NCI-H345 treated with DMSO at 0.1 percent for 48 hours (cell line): ENCODE measurements around the gene ADM2.
A peak's percentile ranks its signal among the peaks of the same experiment; 100 is the strongest.

Experiments
- DNase-seq: peaks from one replicate; lab custom pipeline; 2025; ENCODE audit not compliant: unreplicated experiment; lab: John Stamatoyannopoulos, UW

ADM2 gene

DNA sequence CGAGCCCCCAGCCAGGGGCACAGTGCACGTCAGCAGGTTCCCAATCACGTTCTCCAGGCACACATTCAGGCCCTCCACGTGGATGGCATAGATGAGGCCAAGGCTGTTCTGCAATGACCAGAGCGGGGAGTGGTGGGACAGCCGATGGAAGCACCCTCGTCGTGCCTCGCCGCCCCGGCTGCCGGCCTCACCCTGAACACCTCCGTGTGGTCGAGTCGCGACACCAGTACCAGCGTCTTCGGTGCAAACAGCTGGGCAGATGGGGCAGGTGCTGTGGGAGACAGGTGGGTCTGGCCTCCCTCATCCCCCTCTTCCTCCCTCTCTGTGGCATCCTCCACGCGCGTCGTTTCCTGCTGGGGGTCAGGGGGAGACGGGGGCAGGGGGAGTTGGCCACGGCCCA lies 14.0 kb upstream of the ADM2 start:
- DNase-seq: no peak

DNA sequence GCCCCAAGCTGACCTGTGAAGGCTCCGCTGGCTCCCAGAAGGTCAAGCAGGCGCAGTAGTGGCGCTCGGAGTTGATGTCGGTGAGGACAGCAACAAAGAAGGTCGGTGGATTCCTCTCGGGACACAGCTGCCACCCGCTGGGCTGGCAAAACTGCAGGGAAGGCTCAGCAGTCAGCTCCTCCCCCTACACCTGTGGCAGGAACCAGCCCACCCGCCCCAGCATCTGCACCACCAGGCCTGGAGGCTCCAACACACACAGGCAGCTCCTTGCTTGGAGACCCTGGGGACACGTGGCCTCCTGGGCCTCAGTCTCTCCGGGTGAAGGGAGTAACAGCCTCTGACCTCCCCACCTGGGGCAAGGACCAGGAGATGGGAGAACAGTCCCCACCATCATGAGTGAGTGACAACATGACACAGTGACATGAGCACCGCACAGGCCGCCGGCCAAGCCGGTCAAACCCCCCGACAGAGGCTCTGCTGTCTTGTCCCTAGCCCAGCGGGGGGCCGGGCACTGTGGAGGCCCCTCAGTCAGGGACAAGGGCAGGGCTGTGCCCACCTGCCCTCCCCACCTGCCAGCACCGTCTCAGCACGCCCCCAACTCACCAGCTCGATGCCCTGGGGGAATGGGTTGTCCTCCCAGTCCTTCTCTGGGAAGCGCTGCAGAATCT lies 13.4 kb upstream of the ADM2 start:
- no peak for DNase-seq

DNA sequence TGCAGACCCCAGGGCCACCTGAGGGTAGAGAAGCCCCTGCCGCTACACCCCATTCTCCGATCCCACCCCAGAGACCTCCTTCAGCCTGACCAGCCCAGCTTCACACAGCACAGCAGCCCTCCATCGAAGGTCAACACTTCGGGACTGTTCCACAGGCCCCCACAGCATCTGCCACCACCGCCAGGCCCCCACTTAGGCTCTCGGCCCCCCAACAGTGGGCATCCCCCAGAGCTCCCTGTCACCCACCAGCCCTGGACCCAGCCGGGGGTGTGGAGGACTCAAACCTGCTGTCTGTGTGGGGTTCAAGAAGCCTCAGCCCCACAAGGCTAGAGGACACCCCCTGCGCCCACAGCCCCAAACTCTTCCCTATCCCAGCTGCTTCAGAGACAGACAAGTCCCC lies 12.7 kb upstream of the ADM2 start:
- DNase-seq: no peak

DNA sequence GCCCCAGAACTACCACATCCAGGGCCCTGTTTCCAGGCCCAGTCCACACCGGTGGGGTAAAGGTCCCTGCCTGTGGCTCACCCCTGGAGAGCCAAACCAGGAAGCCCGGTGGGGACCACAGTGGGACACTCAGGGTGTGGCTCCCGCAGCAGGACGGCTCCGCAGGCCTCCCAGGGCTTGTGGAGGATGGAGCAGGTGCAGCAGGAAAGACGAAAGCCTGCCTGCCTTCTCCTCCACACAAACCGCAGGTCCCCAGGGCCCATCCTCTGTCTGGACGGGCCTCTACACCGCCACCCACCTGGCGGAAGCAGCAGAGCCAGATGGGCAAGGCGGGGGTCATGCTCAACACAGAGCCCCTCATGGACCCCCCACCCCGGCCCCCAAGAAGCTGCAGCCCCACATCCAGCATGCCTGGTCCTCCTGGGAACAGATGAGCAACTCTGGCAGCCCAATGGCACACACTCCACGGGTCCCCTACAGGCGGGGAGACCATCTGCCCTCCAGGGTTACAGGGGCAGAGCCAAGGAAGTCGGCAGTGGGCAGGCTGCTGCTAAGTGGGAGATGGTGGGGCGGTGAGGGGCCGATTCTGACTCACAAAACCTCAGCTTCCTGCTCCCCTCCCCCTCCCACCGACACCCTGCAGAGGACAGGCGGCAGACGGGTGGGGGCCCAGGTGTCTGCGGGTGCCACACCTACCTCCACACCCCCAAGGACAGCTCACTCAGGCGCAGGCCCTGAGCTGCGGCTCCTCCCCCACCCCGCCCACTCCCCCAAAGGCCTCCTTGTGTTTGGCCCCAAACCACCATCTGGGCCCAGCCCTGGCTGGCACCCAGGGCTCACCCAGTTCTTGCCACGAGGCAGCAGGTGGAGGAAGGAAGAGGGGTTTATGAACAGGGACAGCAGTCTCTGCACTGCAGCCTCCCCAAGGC lies 11.7 kb upstream of the ADM2 start:
- peak; percentile 51 for DNase-seq

DNA sequence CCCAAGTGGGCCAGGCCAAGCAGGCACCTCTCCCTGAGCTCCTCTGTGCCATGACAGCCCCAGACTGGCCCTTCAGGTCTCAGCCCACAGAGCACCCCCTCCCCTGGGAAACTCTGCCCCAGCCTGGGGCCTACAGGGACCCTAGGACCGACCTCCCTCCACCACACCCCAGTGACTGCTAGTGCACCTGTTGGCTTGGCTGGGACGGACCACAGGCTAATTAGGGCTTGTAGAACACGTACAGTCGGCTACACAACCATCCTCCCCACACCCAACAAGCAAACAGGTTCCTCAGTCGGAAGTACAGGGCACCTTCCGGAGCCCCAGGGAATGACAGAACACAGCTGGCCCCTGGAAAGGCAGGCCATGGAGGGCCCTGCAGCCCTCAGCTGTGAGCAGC lies 10.9 kb upstream of the ADM2 start:
- no peak for DNase-seq

DNA sequence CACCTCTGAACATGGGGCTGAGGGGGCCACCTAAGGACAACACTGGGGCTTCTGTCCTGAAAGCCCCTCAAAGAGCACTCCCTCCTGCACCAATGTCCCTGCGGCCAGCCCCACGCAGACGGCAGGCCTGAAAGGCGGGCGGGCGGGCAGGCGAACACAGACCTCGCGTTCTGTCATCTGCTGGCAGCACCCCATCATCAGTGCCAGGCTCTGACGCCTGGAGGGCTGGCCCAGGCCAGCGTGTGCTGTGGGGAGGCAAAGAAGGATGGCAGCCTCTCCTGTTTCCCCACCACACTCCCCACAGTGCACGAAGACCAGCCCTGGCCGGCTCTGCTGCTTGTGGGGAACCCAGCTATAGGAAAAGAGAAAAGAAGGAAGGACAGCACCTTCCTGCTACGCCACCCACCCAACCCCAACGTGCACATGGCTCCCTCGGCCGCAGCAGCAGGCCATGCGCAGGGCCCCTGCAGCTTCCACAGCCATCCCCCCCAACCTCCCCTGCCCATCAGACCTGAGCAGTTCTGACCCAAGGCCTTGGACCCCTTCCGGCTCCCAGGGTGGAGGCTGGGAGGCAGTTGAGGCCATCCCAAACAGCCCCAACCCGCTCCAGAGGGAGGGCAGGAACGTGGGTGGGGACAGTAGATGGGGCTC lies 10.0 kb upstream of the ADM2 start:
- DNase-seq: no peak

DNA sequence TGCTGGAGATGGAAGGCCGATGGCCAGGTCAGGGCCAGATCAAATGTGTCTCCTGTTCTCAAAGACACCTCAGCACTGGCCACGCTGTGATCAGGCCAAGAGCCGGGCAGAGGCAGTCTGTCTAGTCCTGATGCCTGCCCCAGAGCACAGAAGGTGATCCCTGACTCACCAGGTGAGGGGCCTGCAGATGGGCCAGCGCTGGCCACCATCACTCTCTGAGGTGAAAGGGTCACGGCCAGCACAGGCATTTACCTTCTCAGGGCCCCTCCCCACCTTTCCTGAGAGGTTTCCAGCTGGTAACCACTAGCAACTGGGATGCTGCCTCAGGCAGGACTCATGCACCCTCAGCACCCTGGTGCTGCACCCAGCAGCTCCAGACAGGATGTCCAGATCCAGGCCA lies 9.4 kb upstream of the ADM2 start:
- no peak for DNase-seq

DNA sequence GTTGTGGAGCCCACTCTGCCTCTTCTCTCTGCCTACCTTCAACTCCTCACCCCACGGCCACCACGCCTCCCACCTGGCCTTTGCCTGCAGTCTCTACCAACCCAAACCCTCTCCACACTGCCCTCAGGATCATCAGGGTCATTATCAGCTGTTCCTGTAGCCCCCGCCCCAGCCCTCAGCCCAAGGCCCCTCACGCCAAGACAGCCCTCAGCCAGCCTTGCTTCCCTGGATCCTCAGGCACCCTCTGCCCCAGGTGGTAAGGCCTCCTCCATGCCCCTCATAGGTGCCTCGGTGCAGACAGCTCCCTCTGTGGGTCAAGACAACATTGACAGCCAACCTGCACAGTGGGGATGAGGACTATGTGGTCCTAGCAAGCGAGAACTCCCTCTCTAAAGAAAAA lies 8.3 kb upstream of the ADM2 start:
- DNase-seq: no peak

DNA sequence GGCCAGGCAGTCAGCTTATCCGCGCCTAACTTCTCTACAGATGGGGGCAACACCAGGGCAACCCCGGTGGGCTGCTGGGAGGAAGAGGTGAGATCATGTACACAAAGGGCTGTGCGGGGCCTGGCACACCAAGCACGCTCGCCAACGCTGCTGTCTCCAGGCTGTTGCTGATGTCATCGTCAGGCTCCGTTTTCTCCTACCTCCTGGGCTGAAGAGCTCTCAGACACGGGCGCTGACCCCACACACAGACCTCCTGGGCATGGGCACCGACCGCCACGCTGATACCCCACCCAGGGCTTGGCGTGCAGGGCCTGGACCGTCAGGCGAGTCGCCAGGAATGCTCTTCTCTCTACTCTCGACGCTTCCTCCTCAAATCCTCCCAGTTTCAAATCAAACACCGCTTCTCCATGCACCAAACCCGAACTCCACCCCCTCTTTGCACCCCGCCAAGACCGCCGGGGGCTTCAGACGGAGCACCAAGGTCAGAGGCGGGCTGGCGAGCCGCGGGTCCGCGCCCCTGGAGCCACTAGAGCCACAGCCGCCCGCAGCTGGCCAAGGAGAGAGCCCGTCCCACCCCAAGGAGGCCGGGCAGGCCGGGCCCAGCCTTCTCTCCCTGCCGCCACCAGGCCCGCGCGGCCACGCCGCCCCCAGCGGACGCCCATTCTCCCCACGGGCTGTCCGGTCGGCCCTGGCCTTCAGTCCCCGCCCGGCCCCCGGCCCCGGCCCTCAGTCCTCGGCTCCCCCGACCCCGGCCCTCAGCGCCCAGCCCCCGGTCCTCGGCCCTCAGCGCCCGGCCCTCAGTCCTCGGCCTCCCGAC lies 7.3 kb upstream of the ADM2 start:
- DNase-seq: no peak

DNA sequence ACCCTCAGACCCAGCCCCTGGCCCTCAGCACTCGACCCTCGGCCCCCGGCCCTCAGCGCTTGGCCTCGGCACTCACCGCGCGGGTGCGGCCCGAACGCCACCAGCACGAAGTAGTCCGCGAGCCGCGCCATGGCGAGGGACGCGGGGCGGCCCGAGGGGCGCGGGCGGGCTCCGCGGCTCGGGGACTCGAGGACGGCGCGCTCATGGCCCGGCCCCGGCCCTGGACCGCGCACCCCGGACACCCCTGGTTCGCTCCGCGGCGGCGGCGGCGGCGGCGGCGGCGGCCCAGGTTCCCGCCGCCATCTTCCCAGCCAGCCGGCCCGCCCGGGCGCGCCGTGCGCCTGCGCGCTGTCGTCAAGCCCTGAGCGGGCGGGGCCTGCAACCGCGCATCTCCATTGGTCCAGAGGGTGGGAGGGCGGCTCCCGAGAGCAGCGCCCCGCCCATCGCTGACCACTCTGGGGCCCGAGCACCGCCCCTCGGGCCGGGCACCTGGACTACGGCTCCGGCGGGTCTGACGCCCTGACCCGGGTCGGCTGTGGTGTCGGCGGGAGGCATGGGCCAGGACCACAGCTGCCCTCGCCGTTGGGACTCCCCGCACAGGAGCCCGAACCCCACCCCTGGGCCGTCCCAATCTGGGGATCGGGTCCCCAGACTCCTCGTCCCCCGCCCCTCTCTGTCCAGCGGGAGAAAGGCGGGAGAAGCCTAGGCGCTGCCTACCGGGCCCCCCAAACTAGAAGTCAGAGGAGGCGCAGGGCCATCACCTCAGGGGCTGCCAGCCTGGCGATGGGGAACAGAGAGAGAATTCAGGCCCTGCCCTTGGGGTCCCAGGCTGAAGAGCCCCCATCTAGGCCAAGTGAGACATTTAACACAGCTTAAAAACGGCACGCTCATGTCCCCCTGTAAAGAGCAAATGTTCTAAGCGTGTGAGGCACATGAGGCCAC lies 6.4 kb upstream of the ADM2 start, which contains the start of gene SBF1:
SBF1 (minus strand) TSS at position 326 of the 942 bp plus-strand sequence; CDS start at position 131, 195 bp downstream.
- peak; percentile 47 for DNase-seq

DNA sequence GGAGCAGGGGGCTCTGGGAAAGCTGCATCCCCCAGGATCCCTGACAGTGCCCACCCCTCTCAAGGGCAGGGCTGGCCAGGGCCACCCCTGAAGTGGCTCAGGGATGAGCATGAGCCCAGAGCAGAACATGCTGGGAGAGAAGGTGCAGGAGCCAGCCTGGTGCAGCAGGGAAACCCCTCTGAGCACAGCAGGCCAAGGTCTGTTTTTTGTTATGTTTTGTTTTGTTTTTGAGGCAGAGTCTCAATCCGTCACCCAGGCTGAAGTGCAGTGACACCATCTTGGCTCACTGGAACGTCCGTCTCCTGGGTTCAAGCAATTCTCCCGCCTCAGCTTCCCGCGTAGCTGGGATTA lies 5.7 kb upstream of the ADM2 start:
- no peak for DNase-seq

DNA sequence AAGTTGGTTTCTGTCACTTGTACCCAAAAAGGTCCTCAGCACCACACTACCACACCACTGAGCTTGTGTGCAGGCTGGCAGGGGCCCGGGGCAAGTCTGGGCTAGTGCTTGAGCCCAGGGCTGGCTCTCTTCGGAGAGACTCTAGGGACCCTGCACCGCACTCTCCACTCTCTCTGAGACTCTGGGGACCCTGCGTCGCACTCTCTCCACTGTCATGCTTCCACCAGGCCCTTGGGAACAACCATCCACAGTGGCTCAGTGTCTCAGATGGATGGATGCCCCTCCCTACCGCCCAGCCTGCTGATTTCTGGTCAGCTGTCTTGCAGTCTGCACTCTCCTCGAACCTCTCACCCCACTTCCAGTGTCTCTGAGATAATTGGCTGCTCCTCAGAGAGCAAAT lies 4.5 kb upstream of the ADM2 start:
- DNase-seq: no peak

DNA sequence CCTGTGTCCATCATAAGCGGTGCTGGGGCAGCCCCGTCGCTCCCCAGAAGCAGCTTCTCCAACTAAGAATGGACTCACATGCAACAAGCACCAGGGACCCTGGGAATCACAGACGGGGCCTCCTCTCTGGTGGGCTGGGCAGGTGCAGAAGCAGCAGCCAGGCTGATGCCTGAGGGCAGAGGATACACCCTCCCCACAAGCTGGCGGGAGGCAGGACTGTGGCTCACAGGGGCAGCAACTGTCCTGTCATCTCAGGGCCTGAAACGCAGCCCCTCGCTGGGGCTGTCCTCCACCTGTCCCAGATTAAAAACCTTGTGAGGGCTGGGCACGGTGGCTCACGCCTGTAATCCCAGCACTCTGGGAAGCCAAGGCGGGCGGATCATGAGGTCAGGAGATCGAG lies 3.4 kb upstream of the ADM2 start:
- no peak for DNase-seq

DNA sequence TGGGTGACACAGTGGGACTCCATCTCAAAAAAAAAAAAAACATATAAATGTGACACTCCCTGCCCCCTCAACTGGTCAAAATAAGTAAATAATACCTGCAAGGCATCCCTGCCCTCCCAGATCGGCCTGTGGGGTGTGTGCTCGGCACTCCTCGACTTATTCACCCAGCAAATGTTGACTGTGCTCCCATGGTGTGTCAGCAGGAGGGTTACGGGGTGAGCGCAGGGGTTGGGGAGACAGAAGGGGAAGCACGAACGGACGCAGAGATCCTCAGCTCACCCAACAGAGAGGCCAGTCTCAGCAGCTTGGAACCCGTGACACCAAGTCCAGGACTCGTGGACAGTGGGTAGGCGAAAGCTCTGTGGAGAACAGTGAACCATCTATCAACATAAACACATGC lies 1.6 kb upstream of the ADM2 start:
- DNase-seq: no peak

DNA sequence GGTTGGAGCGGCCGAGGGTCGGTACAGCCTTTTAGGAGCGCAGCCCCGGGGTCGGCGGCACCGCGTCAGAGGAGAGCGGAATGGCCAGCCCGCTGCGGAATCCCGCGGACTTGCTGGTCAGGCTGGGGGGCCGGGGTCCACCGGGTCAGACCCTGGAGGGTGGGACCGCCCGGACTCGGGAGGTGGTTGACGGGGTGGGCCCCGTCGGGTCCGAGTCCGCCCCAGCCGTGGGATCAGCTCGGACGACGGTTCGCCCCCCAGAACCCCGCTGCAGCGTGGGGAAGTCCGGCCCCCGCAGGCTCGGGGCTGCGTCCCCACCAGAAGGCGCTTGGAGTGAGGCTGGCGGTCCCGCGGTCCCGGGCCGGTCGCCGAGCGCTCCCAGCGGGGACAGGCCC lies 301 bp upstream of the ADM2 start:
- DNase-seq: no peak

DNA sequence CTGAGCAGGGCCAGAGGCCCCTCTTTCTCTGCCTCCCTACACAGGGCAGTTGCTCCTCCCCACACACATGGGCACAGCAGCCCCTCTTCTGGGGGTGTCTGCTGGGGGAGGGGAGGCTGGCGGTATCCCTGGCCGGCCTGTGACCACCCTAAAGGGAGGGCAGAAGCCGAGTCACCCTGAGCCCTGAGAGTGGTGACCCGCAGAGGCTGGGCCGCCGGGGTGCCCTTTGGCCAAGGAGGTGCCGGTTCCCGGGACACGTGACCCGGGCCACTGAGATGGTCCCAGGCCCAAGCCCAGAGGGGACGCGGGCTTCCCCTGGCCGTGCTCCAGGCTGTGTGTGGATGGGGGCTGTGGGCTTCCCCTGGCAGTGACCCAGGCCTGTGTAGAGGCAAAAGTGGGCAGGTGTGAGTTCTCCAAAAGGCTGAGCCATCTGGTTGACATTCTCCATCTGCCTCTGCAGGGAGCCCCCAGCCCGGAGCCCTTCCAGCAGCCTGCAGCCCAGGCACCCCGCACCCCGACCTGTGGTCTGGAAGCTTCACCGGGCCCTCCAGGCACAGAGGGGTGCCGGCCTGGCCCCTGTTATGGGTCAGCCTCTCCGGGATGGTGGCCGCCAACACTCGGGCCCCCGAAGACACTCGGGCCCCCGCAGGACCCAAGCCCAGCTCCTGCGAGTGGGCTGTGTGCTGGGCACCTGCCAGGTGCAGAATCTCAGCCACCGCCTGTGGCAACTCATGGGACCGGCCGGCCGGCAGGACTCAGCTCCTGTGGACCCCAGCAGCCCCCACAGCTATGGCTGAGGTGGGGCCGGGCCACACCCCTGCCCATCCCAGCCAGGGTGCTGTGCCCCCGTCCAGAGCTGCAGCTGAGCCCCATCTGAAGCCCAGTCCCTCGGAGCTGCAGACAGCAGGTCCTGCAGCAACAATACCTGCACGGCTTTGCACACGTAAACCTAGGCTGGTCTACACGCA lies 1.0 kb downstream of the ADM2 start:
- no peak for DNase-seq

DNA sequence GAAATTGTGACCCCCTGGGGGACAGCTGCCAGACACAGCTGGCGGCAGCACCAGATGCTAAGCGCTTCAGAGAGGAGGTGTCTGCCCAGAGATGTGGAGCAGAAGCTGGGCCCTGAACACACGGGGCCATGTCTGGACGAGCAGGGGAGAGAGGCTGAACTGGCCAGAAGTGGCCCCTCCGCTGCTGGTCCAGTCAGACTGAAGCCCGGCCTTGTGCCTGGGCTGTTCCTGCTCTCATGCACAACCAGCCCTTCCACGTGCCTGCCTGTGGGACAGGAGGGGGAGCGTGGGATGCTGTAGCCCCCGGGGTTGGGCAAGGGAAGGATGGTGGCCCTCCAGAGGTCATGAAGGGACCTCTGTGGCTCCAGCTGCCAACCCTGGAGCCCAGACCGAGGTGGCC lies 1.8 kb downstream of the ADM2 start:
- DNase-seq: no peak

DNA sequence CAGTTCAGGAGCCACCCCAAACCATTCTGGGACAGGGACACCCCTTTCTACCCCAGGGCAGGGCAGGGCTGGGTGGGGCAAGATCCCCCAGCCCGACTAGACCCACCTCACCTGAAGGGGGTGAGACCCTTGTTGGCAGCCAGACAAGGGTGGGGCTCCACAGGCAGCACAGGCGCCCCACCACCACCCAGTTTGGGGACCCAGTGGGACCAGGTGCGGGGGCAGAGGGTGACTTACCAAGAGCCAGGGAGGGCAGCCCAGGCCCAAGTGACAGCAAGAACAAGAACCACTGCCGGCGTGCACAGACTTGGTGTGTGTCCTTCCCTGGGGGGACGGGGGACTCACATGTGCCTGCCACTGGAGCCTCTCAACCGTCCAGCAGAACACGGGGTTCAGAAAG lies 2.2 kb downstream of the ADM2 start:
- DNase-seq: no peak
